Caco-2 (cell line): Measurements from ENCODE around the gene TEX13A. TPM values are rescaled to one million over a fixed set of nuclear protein-coding genes. Genes with fewer than 3 reads are reported as not detected.
"Not testable (repeated sequence)": the region's sequence is repeated elsewhere in the genome, so short reads cannot be mapped to it uniquely, and the experiment has no call there.

Experiments
- BruUV-seq: library from RNA; stranded (reverse); fragments of 400-500 nt; replicated peaks from 2 replicates; lab custom pipeline; 2021; lab: Mats Ljungman, UMichigan
- CTCF ChIA-PET: fragments of 300-600 bp; sonication (Branson Sonifier 250); formaldehyde crosslinking; loops from one replicate; lab custom pipeline; 2022; ENCODE audit warnings: antibody characterized with exemption; lab: Charles Lee
- POLR2A ChIA-PET: fragments of 300-600 bp; sonication (Branson Sonifier 250); formaldehyde crosslinking; loops from one replicate; lab custom pipeline; 2022; ENCODE audit warnings: antibody characterized with exemption; lab: Charles Lee
- DNase-seq, 2 experiments: peaks; one replicate each; pipeline versions ENCODE4 v3.0.0 to v3.0.0-alpha.2; 2020 to 2022
- H3K27me3 ChIP-seq: replicated peaks from 2 replicates; pipeline ENCODE4 v1.6.0; 2011; ENCODE audit warnings: low read length; ENCODE audit not compliant: control insufficient read depth, insufficient read depth
- H3K36me3 ChIP-seq: 2 replicates; pipeline ENCODE4 v1.5.1; 2011; ENCODE audit warnings: low read length; ENCODE audit not compliant: control insufficient read depth, insufficient read depth
- H3K4me1 ChIP-seq: fragments of 250-450 bp; sonication (Bioruptor Pico); 2 replicates; pipeline ENCODE4 v1.5.1; 2020; ENCODE audit warnings: mild to moderate bottlenecking
- H3K4me3 ChIP-seq: 2 replicates; pipeline ENCODE4 v1.5.1; 2011; ENCODE audit warnings: low read depth, mild to moderate bottlenecking, control low read depth, low read length
- H3K9me3 ChIP-seq: fragments of 250-450 bp; sonication (Bioruptor Pico); 2 replicates; pipeline ENCODE4 v1.5.1; 2020; ENCODE audit warnings: mild to moderate bottlenecking, moderate library complexity
- H3K27ac Mint-ChIP-seq: one replicate; pipeline ENCODE4 v1.8.0; 2022; ENCODE audit warnings: mixed read lengths; ENCODE audit not compliant: unreplicated experiment
- H3K27me3 Mint-ChIP-seq: one replicate; pipeline ENCODE4 v1.8.0; 2022; ENCODE audit warnings: mixed read lengths; ENCODE audit not compliant: insufficient read depth, unreplicated experiment
- H3K36me3 Mint-ChIP-seq: one replicate; pipeline ENCODE4 v1.8.0; 2022; ENCODE audit warnings: mild to moderate bottlenecking, mixed read lengths; ENCODE audit not compliant: insufficient read depth, unreplicated experiment
- H3K4me1 Mint-ChIP-seq: one replicate; pipeline ENCODE4 v1.8.0; 2022; ENCODE audit warnings: low read depth, mixed read lengths; ENCODE audit not compliant: unreplicated experiment
- H3K4me3 Mint-ChIP-seq: one replicate; pipeline ENCODE4 v1.8.0; 2022; ENCODE audit warnings: mild to moderate bottlenecking, moderate library complexity, mixed read lengths; ENCODE audit not compliant: unreplicated experiment
- H3K9me3 Mint-ChIP-seq: one replicate; pipeline ENCODE4 v1.8.0; 2022; ENCODE audit warnings: mixed read lengths; ENCODE audit not compliant: unreplicated experiment
- CTCF ChIP-seq, 2 experiments: fragments of 200-600 bp in 1 of 2; IDR thresholded peaks; 1 replicate in 1 of 2; 2 replicates in 1 of 2; pipeline versions ENCODE4 v1.5.1 to v1.8.0; 2011 to 2022; ENCODE audit warnings: antibody characterized with exemption in 1 of 2, control low read depth in 1 of 2, inconsistent platforms in 1 of 2, low read depth in 1 of 2, low read length in 1 of 2, mild to moderate bottlenecking in 1 of 2, moderate library complexity in 1 of 2; ENCODE audit not compliant: insufficient read depth in 1 of 2, severe bottlenecking in 1 of 2, unreplicated experiment in 1 of 2
- intact Hi-C: fragments of 100-400 bp; cut with micrococcal nuclease; formaldehyde crosslinking; loops from one replicate; pipeline ENCODE4 v1.10.0; 2022; ENCODE audit not compliant: unreplicated experiment
- total RNA-seq: library from RNA; stranded (reverse); gene quantifications from 2 replicates; pipeline ENCODE4 v1.2.3, GENCODE V29; 2022

Gene TEX13A
- total RNA-seq, 1 experiment from 2014 or later = not detected

- intact Hi-C loops = no loop called here
- H3K4me3 Mint-ChIP-seq = no peak overlapping the region
- H3K27ac Mint-ChIP-seq = no peak overlapping the region
- no peak for DNase-seq
- Histone ChIP-seq H3K27me3 (no peaks in the 10 kb centered on the region), H3K9me3 (no peaks in the 10 kb centered on the region), H3K4me3 (no peak overlapping the region), H3K36me3 (no peaks in the 10 kb centered on the region), H3K4me1 (no peaks in the 10 kb centered on the region)
- no TSS peak for BruUV-seq
- ChIA-PET CTCF (interaction anchor here (0.5 kb wide), 1 partner anchor 1359 kb away, joined by 6 read pairs; no protein-coding TSS in a partner anchor), POLR2A (no interaction called here)
- H3K9me3 Mint-ChIP-seq = no peaks in the 10 kb centered on the region
- TF ChIP-seq CTCF (IDR thresholded peaks at IDR 0.05; ENCODE audit: insufficient read depth in 1 of 2, low read depth in 1 of 2, low read length in 1 of 2, severe bottlenecking in 1 of 2, unreplicated experiment in 1 of 2) = no peak
- H3K27me3 Mint-ChIP-seq = no peaks in the 10 kb centered on the region
- no peaks in the 10 kb centered on the region for H3K36me3 Mint-ChIP-seq
- H3K4me1 Mint-ChIP-seq = no peaks in the 10 kb centered on the region
These were observed 42.7 kb upstream of the TEX13A start for GRCh38 chrX:105263171-105263570.

- H3K4me3 Mint-ChIP-seq = no peak overlapping the region
- H3K4me1 ChIP-seq = no peaks in the 10 kb centered on the region
- no peak overlapping the region for H3K4me3 ChIP-seq
- H3K4me1 Mint-ChIP-seq = no peaks in the 10 kb centered on the region
- H3K27ac Mint-ChIP-seq = no peak overlapping the region
- no peaks in the 10 kb centered on the region for H3K9me3 ChIP-seq
- no peaks in the 10 kb centered on the region for H3K9me3 Mint-ChIP-seq
- POLR2A ChIA-PET = no interaction called here
- DNase-seq = no peak
- no peak for TF ChIP-seq CTCF (IDR thresholded peaks at IDR 0.05; ENCODE audit: insufficient read depth in 1 of 2, low read depth in 1 of 2, low read length in 1 of 2, severe bottlenecking in 1 of 2, unreplicated experiment in 1 of 2)
- BruUV-seq = no TSS peak
- no peaks in the 10 kb centered on the region for H3K36me3 ChIP-seq
- intact Hi-C loops = no loop called here
- no peaks in the 10 kb centered on the region for H3K36me3 Mint-ChIP-seq
- H3K27me3 ChIP-seq = no peaks in the 10 kb centered on the region
- H3K27me3 Mint-ChIP-seq = no peaks in the 10 kb centered on the region
- CTCF ChIA-PET = no interaction called here
These were observed 40.0 kb upstream of the TEX13A start for GRCh38 chrX:105260291-105261043.

DNA sequence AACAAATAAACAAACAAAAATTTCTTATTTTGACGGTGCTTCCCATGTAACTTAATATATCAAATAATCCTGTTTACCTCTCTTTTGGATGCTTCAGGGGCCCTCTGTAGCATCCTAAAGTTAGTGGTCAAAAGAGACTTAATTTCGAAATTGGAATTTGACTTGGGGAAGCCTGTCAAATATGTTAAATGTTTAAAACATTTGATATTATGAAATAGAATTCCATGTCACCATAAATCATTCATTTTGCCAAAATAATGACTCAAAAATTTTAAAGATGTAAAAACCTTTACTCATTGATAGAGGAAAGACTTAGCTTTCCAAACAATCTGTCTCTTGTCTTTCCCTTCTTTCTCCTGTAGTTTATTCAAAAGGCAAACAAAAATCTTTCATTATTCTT lies 20.6 kb upstream of the TEX13A start:
- Histone ChIP-seq H3K9me3 (no peaks in the 10 kb centered on the region), H3K36me3 (no peaks in the 10 kb centered on the region), H3K4me3 (no peak overlapping the region), H3K4me1 (no peaks in the 10 kb centered on the region), H3K27me3 (no peaks in the 10 kb centered on the region)
- no TSS peak for BruUV-seq
- DNase-seq = no peak
- no peaks in the 10 kb centered on the region for H3K4me1 Mint-ChIP-seq
- TF ChIP-seq CTCF (IDR thresholded peaks at IDR 0.05; ENCODE audit: insufficient read depth in 1 of 2, low read depth in 1 of 2, low read length in 1 of 2, severe bottlenecking in 1 of 2, unreplicated experiment in 1 of 2) = no peak
- H3K9me3 Mint-ChIP-seq = no peaks in the 10 kb centered on the region
- no peaks in the 10 kb centered on the region for H3K27me3 Mint-ChIP-seq
- CTCF ChIA-PET = no interaction called here
- no peaks in the 10 kb centered on the region for H3K36me3 Mint-ChIP-seq
- no peak overlapping the region for H3K4me3 Mint-ChIP-seq
- POLR2A ChIA-PET = no interaction called here
- no peak overlapping the region for H3K27ac Mint-ChIP-seq
- intact Hi-C loops = no loop called here

GRCh38 chrX:105237407-105237806 lies 16.9 kb upstream of the TEX13A start:
- H3K4me1 Mint-ChIP-seq, H3K4me3 Mint-ChIP-seq, DNase-seq, POLR2A ChIA-PET, H3K27me3 Mint-ChIP-seq, H3K36me3 Mint-ChIP-seq, H3K36me3 ChIP-seq, H3K9me3 ChIP-seq, H3K4me3 ChIP-seq, intact Hi-C loops, H3K27me3 ChIP-seq, H3K27ac Mint-ChIP-seq, H3K4me1 ChIP-seq, BruUV-seq, CTCF ChIA-PET, H3K9me3 Mint-ChIP-seq: not testable (repeated sequence)
